Upper lobe of left lung (tissue), 4 donors: ENCODE data around the gene LECT2.

Source experiments
- POLR2AphosphoS5 ChIP-seq, 2 donors: sonication (generic); formaldehyde crosslinking; IDR thresholded peaks; one replicate each; pipeline ENCODE4 v1.5.1; 2017; ENCODE audit warnings: antibody characterized with exemption in 2 of 2
- TF ChIP-seq, protein P1 (sequence below), 6 experiments: fragments of 450-650 bp in 4 of 6; fragments of 200-600 bp in 2 of 6; sonication (generic) in 2 of 6; IDR thresholded peaks; one replicate each; pipeline ENCODE4 v1.5.1; 2016 to 2019; ENCODE audit warnings: antibody characterized with exemption in 6 of 6

DNA sequence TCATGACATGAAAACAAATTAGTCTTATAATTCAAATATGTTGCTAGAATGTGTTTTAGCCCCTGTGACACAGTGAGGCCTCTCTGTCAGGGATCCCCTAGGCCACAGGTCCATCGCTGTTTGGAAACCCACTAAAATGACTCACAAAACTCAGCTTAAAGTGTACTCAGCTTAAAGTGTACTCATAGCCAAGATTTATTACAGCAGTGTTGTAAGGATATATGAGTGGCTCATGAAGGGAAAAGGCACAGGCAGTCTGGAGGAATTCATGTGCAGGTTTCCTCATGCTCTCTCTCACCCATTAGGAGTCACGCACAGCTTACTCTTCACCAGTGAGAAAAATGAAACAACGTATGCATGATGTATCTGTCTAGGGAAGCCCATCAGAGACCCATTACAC, 49.7 kb upstream of the LECT2 start:
- TF ChIP-seq, protein P1, sequence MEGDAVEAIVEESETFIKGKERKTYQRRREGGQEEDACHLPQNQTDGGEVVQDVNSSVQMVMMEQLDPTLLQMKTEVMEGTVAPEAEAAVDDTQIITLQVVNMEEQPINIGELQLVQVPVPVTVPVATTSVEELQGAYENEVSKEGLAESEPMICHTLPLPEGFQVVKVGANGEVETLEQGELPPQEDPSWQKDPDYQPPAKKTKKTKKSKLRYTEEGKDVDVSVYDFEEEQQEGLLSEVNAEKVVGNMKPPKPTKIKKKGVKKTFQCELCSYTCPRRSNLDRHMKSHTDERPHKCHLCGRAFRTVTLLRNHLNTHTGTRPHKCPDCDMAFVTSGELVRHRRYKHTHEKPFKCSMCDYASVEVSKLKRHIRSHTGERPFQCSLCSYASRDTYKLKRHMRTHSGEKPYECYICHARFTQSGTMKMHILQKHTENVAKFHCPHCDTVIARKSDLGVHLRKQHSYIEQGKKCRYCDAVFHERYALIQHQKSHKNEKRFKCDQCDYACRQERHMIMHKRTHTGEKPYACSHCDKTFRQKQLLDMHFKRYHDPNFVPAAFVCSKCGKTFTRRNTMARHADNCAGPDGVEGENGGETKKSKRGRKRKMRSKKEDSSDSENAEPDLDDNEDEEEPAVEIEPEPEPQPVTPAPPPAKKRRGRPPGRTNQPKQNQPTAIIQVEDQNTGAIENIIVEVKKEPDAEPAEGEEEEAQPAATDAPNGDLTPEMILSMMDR (IDR thresholded peaks at IDR 0.05) = no peak
- no peak for TF ChIP-seq POLR2AphosphoS5 (IDR thresholded peaks at IDR 0.05)
